Osteoblast (primary cell): ENCODE data around the gene CUX1. TPM values are rescaled to one million over a fixed set of nuclear protein-coding genes. Genes with fewer than 3 reads are reported as not detected.
"Not testable (repeated sequence)": the region's sequence is repeated elsewhere in the genome, so short reads cannot be mapped to it uniquely, and the experiment has no call there.

Experiments
- DNase-seq: peaks from one replicate; pipeline ENCODE4 v3.0.0; 2011; ENCODE audit warnings: low spot score, mixed read lengths; ENCODE audit not compliant: insufficient read length; ENCODE audit errors: missing footprints
- H2AFZ ChIP-seq: 2 replicates; pipeline ENCODE4 v1.6.0; 2011; ENCODE audit warnings: mild to moderate bottlenecking, low read length
- H3K27ac ChIP-seq: 2 replicates; pipeline ENCODE4 v1.5.1; 2011; ENCODE audit warnings: mild to moderate bottlenecking, low read depth, low read length, moderate library complexity
- H3K27me3 ChIP-seq: 2 replicates; pipeline ENCODE4 v1.6.0; 2012; ENCODE audit warnings: mild to moderate bottlenecking, control low read depth, inconsistent platforms, low read length, moderate library complexity; ENCODE audit not compliant: insufficient read depth
- H3K36me3 ChIP-seq: 2 replicates; pipeline ENCODE4 v1.5.1; 2011; ENCODE audit warnings: mild to moderate bottlenecking, low read length, control low read depth, moderate library complexity; ENCODE audit not compliant: insufficient read depth
- H3K4me1 ChIP-seq: 2 replicates; pipeline ENCODE4 v1.5.1; 2011; ENCODE audit warnings: mild to moderate bottlenecking, low read length, control low read depth, moderate library complexity; ENCODE audit not compliant: insufficient read depth
- H3K4me2 ChIP-seq: 2 replicates; pipeline ENCODE4 v1.6.0; 2011; ENCODE audit warnings: mild to moderate bottlenecking, low read length; ENCODE audit not compliant: insufficient read depth
- H3K4me3 ChIP-seq: fragments of 200-600 bp; sonication (generic); 3 replicates; pipeline ENCODE4 v1.5.1; 2012; ENCODE audit warnings: mild to moderate bottlenecking, low read length, inconsistent platforms; ENCODE audit not compliant: insufficient read depth
- H3K79me2 ChIP-seq: 2 replicates; pipeline ENCODE4 v1.6.0; 2012; ENCODE audit warnings: mild to moderate bottlenecking, low read length, control low read depth, inconsistent platforms; ENCODE audit not compliant: insufficient read depth
- H3K9me3 ChIP-seq: 2 replicates; pipeline ENCODE4 v1.5.1; 2011; ENCODE audit warnings: low read depth, low read length, control low read depth
- H4K20me1 ChIP-seq: 2 replicates; pipeline ENCODE4 v1.6.0; 2012; ENCODE audit warnings: mild to moderate bottlenecking, low read length, control low read depth; ENCODE audit not compliant: insufficient read depth
- CTCF ChIP-seq: IDR thresholded peaks from 2 replicates; pipeline ENCODE4 v1.5.1; 2011; ENCODE audit warnings: mild to moderate bottlenecking, low read depth, low read length, moderate library complexity; ENCODE audit errors: extremely low read depth
- total RNA-seq: library from RNA; depleted of rRNA; stranded (reverse); fragments of >200 nt; gene quantifications from 2 replicates; pipeline ENCODE4 v1.2.3, GENCODE V29; 2012

Gene CUX1
- total RNA-seq, 1 donor: 41.6 TPM

DNA sequence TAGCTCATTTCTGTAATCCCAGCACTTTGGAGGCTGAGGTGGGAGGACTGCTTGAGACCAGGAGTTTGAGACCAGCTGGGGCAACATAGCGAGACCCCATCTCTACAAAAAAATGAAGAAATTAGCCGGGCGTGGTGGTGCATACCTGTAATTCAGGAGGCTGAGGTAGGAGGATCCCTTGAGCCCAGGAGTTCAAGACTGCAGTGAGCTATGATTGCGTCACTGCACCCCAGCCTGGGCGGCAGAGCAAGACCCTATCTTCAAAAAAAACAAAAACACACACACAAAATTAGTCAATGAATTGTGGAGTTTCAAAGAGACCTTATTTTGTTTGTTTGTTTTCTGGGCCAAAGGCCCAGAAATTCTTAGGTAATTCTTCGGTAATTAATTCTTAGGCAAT is 110.0 kb downstream of the CUX1 start:
- H3K27ac ChIP-seq: no peak overlapping the region
- peaks cover 10% of the 10 kb centered on the region for H4K20me1 ChIP-seq
- H2AFZ ChIP-seq: no peak overlapping the region
- H3K79me2 ChIP-seq: peaks cover 54% of the 10 kb centered on the region
- no peak for DNase-seq
- TF ChIP-seq CTCF: no peak
- H3K4me1 ChIP-seq: peaks cover 24% of the 10 kb centered on the region
- no peak overlapping the region for H3K4me3 ChIP-seq
- H3K4me2 ChIP-seq: no peak overlapping the region
- H3K36me3 ChIP-seq: peaks cover 3% of the 10 kb centered on the region
- H3K27me3 ChIP-seq: no peaks in the 10 kb centered on the region
- peaks cover 2% of the 10 kb centered on the region for H3K9me3 ChIP-seq

GRCh38 chr7:101927802-101928201 is 110.4 kb downstream of the CUX1 start:
- Histone ChIP-seq H3K4me2 (no peak overlapping the region), H4K20me1 (peaks cover 8% of the 10 kb centered on the region), H3K36me3 (peaks cover 3% of the 10 kb centered on the region), H3K4me3 (no peak overlapping the region), H3K27ac (no peak overlapping the region), H3K9me3 (peaks cover 2% of the 10 kb centered on the region), H3K79me2 (peaks cover 50% of the 10 kb centered on the region), H3K4me1 (peaks cover 20% of the 10 kb centered on the region), H3K27me3 (no peaks in the 10 kb centered on the region), H2AFZ (no peak overlapping the region)
- no peak for DNase-seq
- TF ChIP-seq CTCF: no peak

DNA sequence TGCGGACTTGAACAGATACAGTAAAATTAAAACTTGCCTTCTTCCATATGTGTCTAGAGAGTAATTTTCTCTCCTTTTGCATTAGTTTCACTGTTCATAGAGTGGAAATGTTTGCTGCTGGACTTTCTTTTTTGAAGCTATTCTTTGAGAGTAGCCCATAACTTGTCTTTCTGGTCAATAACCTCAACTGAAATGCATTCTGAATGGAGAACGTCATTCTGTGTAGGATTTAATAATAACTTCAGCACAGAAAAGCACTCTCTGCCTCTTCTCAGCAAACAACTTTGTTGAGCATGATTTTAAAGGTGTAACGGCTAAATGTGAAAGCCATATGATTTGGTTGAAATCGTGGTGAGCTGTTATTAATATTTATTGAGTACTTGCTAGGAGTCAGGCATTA is 111.8 kb downstream of the CUX1 start:
- no peak overlapping the region for H3K27ac ChIP-seq
- DNase-seq: no peak
- peaks cover 2% of the 10 kb centered on the region for H3K9me3 ChIP-seq
- peaks cover 7% of the 10 kb centered on the region for H4K20me1 ChIP-seq
- peaks cover 41% of the 10 kb centered on the region for H3K79me2 ChIP-seq
- no peak overlapping the region for H3K4me2 ChIP-seq
- no peak overlapping the region for H3K4me3 ChIP-seq
- H3K27me3 ChIP-seq: no peaks in the 10 kb centered on the region
- peaks cover 3% of the 10 kb centered on the region for H3K36me3 ChIP-seq
- H3K4me1 ChIP-seq: peaks cover 6% of the 10 kb centered on the region
- TF ChIP-seq CTCF: no peak
- no peak overlapping the region for H2AFZ ChIP-seq

DNA sequence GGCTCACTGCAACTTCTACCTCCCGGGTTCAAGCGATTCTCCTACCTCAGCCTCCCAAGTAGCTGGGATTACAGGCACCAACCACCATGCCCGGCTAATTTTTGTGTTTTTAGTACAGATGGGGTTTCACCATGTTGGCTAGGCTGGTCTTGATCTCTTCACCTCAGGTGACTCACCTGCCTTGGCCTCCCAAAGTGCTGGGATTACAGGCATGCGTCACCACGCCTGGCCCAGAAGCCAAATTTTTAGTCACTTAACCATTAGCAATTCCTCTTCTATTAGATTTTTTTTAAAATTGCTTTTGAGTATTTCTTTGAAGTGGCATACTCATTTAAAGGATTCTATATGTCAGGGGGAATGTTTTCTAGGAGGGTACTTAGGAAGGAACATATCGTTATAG is 112.5 kb downstream of the CUX1 start:
- not testable (repeated sequence) for H3K27ac ChIP-seq, H4K20me1 ChIP-seq, H3K4me1 ChIP-seq, H2AFZ ChIP-seq, H3K36me3 ChIP-seq, H3K27me3 ChIP-seq, H3K9me3 ChIP-seq, H3K4me3 ChIP-seq, DNase-seq, H3K4me2 ChIP-seq
- H3K79me2 ChIP-seq: peaks cover 38% of the 10 kb centered on the region
